ENCODE measurements around the gene E2F2. TPM values are rescaled to one million over a fixed set of nuclear protein-coding genes. Genes with fewer than 3 reads are reported as not detected.

E2F2 gene
- total RNA-seq, 2 donors from 2014 or later = 10.7 to 15.5 TPM

DNA sequence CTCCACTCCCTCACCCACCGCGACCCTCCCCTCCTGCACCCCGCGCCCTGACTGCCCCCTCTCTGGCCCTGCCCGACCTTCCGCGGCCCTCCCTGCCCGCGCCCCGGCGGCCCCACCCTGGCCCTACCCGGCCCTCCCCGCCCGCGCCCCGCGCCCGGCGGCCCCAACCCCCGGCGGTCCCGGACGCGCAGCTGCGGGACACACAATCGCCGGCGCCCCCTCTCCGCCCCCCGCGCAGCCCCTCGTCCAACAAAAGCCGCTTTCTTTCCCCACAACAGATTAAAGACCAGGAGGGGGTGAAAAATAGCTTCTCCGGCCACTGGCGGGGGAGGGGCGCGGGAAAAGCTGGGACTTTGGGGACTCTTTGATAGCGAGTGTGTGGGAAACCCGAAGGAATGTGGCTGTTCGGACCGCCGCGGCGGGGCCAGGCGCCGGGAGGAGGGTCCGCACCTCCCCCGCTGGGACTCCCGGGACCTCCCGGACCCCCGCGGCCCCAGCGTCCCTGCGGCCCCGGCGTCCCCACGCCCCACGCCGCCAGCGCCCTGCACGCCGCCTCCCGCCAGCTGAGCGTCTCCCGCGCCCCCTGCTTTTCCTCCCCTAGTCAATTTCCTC is 37.1 kb upstream of the E2F2 start:
- Mint-ChIP-seq H3K27ac (no peak overlapping the region), H3K4me1 (ENCODE audit: low read depth in 2 of 2) (peaks cover 13% of the 10 kb centered on the region in 2 donors)

GRCh38 chr1:23567629-23567995 is 36.6 kb upstream of the E2F2 start:
- Mint-ChIP-seq H3K36me3 (no peaks in the 10 kb centered on the region), H3K4me3 (no peak overlapping the region), H3K27me3 (peaks cover 49 to 69% of the 10 kb centered on the region in 2 donors), H3K4me1 (ENCODE audit: low read depth in 2 of 2) (peaks cover 16 to 18% of the 10 kb centered on the region in 2 donors), H3K27ac (no peak overlapping the region), H3K9me3 (no peaks in the 10 kb centered on the region)
- peak in 1 of 2 donors; percentile 9 for ATAC-seq
- DNase-seq (ENCODE audit: low spot score) = no peak

More for the DNA sequence above, 37.1 kb upstream of the E2F2 start:
- Mint-ChIP-seq H3K27me3 (peaks cover 48 to 64% of the 10 kb centered on the region in 2 donors), H3K36me3 (no peaks in the 10 kb centered on the region), H3K4me3 (peak overlapping the region; percentile 31), H3K9me3 (no peaks in the 10 kb centered on the region)
- DNase-seq (ENCODE audit: low spot score) = no peak
- peak in 1 of 2 donors; percentile 27 for ATAC-seq

DNA sequence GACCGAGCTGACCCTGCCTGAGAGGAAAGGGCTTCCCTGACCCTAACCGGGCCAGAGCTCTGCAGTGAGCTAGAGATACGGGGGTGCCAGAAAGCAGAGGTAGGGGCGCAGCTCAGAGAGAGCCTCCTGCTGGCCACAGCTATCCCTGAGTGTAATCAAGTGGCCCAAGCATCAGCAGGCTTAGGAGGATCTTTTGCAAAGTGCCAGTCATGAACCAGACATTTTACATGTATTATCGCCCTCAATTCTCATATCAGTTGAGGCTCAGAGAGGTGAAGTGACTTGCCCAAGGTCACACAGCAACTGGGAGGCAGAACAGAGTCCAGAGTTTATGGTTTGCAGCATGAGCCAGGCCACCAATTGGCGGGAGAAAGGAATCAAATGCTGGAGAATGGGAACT is 35.3 kb upstream of the E2F2 start:
- DNase-seq (ENCODE audit: low spot score) (no peak), ATAC-seq (no peak)
- H3K4me1 Mint-ChIP-seq (ENCODE audit: low read depth in 2 of 2) = peaks cover 21 to 23% of the 10 kb centered on the region in 2 donors
- H3K27ac Mint-ChIP-seq = no peak overlapping the region
- no peak overlapping the region for H3K4me3 Mint-ChIP-seq
- H3K36me3 Mint-ChIP-seq = no peaks in the 10 kb centered on the region
- peaks cover 54 to 76% of the 10 kb centered on the region in 2 donors for H3K27me3 Mint-ChIP-seq
- H3K9me3 Mint-ChIP-seq = no peaks in the 10 kb centered on the region

DNA sequence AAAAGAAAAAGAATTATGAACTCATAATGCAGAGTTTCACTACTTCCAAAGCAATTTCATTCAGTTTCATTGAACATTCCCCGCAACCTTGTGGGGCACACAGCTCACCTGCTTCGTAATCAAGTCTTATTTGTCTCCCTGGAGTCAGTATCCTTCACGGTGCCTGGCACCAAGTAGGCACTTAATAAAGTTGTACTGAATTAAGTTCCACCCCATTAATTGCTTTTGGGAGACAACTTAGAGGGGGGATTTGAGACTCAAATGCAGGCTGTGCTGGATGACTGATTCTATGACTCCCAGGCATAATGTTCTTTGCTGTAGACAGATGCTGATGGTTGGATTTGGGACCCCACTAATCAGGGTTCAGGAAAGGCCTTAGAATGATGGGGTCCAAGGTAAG is 34.7 kb upstream of the E2F2 start:
- Mint-ChIP-seq H3K27ac (no peak overlapping the region), H3K36me3 (no peaks in the 10 kb centered on the region), H3K4me3 (no peak overlapping the region), H3K9me3 (no peaks in the 10 kb centered on the region), H3K27me3 (peaks cover 56 to 78% of the 10 kb centered on the region in 2 donors), H3K4me1 (ENCODE audit: low read depth in 2 of 2) (peaks cover 21 to 24% of the 10 kb centered on the region in 2 donors)
- no peak for ATAC-seq
- DNase-seq (ENCODE audit: low spot score) = no peak

GRCh38 chr1:23564529-23565122 is 33.6 kb upstream of the E2F2 start:
- Mint-ChIP-seq H3K27ac (no peak overlapping the region), H3K36me3 (no peaks in the 10 kb centered on the region), H3K4me3 (no peak overlapping the region), H3K4me1 (ENCODE audit: low read depth in 2 of 2) (peaks cover 29 to 35% of the 10 kb centered on the region in 2 donors), H3K9me3 (no peaks in the 10 kb centered on the region), H3K27me3 (peaks cover 60 to 82% of the 10 kb centered on the region in 2 donors)
- ATAC-seq = no peak
- no peak for DNase-seq (ENCODE audit: low spot score)

GRCh38 chr1:23563755-23564374 is 32.8 kb upstream of the E2F2 start:
- peaks cover 32 to 38% of the 10 kb centered on the region in 2 donors for H3K4me1 Mint-ChIP-seq (ENCODE audit: low read depth in 2 of 2)
- peak overlapping the region; percentile 27 to 84 for H3K27ac Mint-ChIP-seq
- peaks cover 53 to 77% of the 10 kb centered on the region in 2 donors for H3K27me3 Mint-ChIP-seq
- H3K4me3 Mint-ChIP-seq = peak overlapping the region; percentile 40
- ATAC-seq = no peak
- H3K9me3 Mint-ChIP-seq = no peaks in the 10 kb centered on the region
- no peaks in the 10 kb centered on the region for H3K36me3 Mint-ChIP-seq
- no peak for DNase-seq (ENCODE audit: low spot score)

DNA sequence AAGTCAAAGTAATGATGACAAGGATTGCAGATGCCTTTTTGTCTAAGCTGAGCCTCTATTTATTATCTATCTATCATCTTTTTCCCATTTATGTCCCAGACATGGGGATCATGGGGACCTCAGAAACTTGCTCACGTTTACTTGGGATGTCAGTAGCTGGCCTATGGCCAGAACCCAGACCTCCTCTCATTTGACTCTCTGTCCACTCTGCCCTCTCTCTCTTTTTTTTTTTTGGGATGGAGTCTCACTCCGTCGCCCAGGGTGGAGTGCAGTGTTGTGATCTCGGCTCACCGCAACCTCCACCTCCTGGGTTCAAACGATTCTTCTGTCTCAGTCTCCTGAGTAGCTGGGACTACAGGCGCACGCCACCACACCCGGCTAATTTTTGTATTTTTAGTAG is 32.0 kb upstream of the E2F2 start:
- ATAC-seq (no peak), DNase-seq (ENCODE audit: low spot score) (no peak)
- Mint-ChIP-seq H3K36me3 (no peaks in the 10 kb centered on the region), H3K27ac (peak overlapping the region; percentile 27 to 84), H3K4me3 (peak overlapping the region; percentile 40), H3K4me1 (ENCODE audit: low read depth in 2 of 2) (peaks cover 30 to 35% of the 10 kb centered on the region in 2 donors), H3K9me3 (no peaks in the 10 kb centered on the region), H3K27me3 (peaks cover 47 to 69% of the 10 kb centered on the region in 2 donors)

- Mint-ChIP-seq H3K4me3 (no peak overlapping the region), H3K9me3 (no peaks in the 10 kb centered on the region), H3K36me3 (no peaks in the 10 kb centered on the region), H3K27ac (no peak overlapping the region), H3K4me1 (ENCODE audit: low read depth in 2 of 2) (peaks cover 34 to 40% of the 10 kb centered on the region in 2 donors), H3K27me3 (peaks cover 47 to 71% of the 10 kb centered on the region in 2 donors)
- DNase-seq (ENCODE audit: low spot score) = no peak
- peak; percentile 37 to 61 for ATAC-seq
Observed at GRCh38 chr1:23562137-23562876, 31.3 kb upstream of the E2F2 start.

DNA sequence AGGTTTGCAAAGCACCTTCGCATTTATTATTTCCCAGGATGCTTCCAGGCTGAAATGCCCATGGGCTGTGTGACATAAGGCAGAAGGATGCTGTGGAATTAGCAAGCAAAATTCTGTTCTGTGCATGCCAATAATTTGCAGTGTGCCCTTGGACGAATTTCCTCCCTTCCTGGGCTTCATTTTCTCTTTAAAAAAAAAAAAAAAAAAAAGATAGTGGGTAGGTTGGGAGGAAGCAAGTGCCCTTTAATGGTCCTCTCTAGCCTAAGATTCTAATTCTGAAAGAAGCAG is 30.7 kb upstream of the E2F2 start:
- no peak for ATAC-seq
- H3K9me3 Mint-ChIP-seq = no peaks in the 10 kb centered on the region
- no peaks in the 10 kb centered on the region for H3K36me3 Mint-ChIP-seq
- H3K4me1 Mint-ChIP-seq (ENCODE audit: low read depth in 2 of 2) = peaks cover 31 to 40% of the 10 kb centered on the region in 2 donors
- no peak overlapping the region for H3K4me3 Mint-ChIP-seq
- H3K27ac Mint-ChIP-seq = no peak overlapping the region
- no peak for DNase-seq (ENCODE audit: low spot score)
- H3K27me3 Mint-ChIP-seq = peaks cover 44 to 67% of the 10 kb centered on the region in 2 donors

- ATAC-seq = no peak
- Mint-ChIP-seq H3K4me3 (no peak overlapping the region), H3K27ac (no peak overlapping the region), H3K27me3 (peaks cover 45 to 64% of the 10 kb centered on the region in 2 donors), H3K9me3 (no peaks in the 10 kb centered on the region), H3K4me1 (ENCODE audit: low read depth in 2 of 2) (peaks cover 31 to 40% of the 10 kb centered on the region in 2 donors), H3K36me3 (no peaks in the 10 kb centered on the region)
- no peak for DNase-seq (ENCODE audit: low spot score)
Observed at GRCh38 chr1:23561076-23561812, 30.2 kb upstream of the E2F2 start.

DNA sequence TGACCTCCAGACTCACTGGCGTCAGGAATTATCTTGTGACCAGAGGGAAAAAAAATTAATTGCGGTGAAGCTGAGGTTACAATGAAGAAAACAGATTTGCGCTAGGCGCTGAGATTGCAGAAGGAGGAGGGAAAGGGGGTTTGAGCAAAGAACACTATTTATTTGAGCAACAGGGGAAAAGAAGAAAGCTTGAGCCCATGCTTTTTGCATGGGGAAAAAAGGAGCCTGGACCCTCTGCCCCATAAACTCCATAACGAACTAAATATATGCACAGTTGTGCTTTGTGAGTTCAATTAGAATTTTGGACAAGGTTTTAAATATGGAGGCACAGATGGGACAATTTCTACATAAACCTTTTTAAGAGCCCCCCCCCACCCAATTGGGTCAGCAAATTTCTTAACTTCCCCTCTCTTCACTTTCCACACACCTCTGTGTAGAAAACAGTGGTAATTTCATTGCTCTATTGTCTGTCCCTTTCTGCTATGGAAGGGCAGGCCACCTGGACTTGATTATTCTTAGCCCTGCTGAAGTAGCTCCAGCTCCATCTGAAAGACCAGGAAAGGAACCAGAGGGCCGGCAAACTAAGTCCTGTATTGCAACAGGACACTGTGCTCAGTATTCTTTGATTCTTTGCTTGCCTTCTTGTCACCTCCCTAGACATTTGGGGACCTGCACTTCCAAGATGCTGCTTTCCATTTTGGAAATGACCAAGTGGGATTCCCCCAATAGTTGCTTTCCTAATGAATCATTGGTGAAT is 29.1 kb upstream of the E2F2 start:
- DNase-seq (ENCODE audit: low spot score) (no peak), ATAC-seq (no peak)
- Mint-ChIP-seq H3K4me1 (ENCODE audit: low read depth in 2 of 2) (peaks cover 40 to 46% of the 10 kb centered on the region in 2 donors), H3K4me3 (peak overlapping the region; percentile 86), H3K36me3 (no peaks in the 10 kb centered on the region), H3K9me3 (no peaks in the 10 kb centered on the region), H3K27me3 (peaks cover 42 to 53% of the 10 kb centered on the region in 2 donors), H3K27ac (peak overlapping the region; percentile 44 to 76)

- Mint-ChIP-seq H3K4me1 (ENCODE audit: low read depth in 2 of 2) (peaks cover 43 to 49% of the 10 kb centered on the region in 2 donors), H3K9me3 (no peaks in the 10 kb centered on the region), H3K27ac (peak within 1 kb of the TSS; percentile 44 to 76), H3K4me3 (peak within 1 kb of the TSS; percentile 86), H3K36me3 (no peaks in the 10 kb centered on the region), H3K27me3 (peaks cover 43 to 53% of the 10 kb centered on the region in 2 donors)
- ATAC-seq = peak; percentile 89 to 92
- DNase-seq (ENCODE audit: low spot score) = peak; percentile 94
Observed at GRCh38 chr1:23559136-23559984, 28.3 kb upstream of the E2F2 start, which contains the start of gene ID3. Gene ID3, minus strand, starts transcription at chr1:23559501. Its CDS starts 75 bp downstream, at chr1:23559426.

Data from natural killer cell treated with Interleukin-12 subunit alpha and Interleukin-12 subunit beta and Interleukin-15 and Interleukin-18, amount 100 ng/mL, for 72 hours (primary cell).